Measurements from ENCODE around the gene TTC7B. TPM values are rescaled to one million over a fixed set of nuclear protein-coding genes. Genes with fewer than 3 reads are reported as not detected.

Gene TTC7B
- total RNA-seq, 1 experiment from 2014 or later = under 0.01 TPM

GRCh38 chr14:90543876-90544275, 272.4 kb downstream of the TTC7B start:
- H3K36me3 ChIP-seq (ENCODE audit: insufficient read depth, low read length) = no peaks in the 10 kb centered on the region
- H3K4me3 ChIP-seq (ENCODE audit: low read length) = no peak overlapping the region
- H3K9me2 ChIP-seq (replicated peaks; ENCODE audit: insufficient read depth, low read length) = no peaks in the 10 kb centered on the region
- H3K79me2 ChIP-seq (ENCODE audit: low read length) = no peaks in the 10 kb centered on the region
- H4K20me1 ChIP-seq (ENCODE audit: insufficient read depth, low read depth, low read length) = no peaks in the 10 kb centered on the region
- no peak for DNase-seq
- H3K4me1 ChIP-seq (ENCODE audit: low read length) = no peaks in the 10 kb centered on the region
- no peaks in the 10 kb centered on the region for H3K27me3 ChIP-seq (ENCODE audit: low read length)
- no peaks in the 10 kb centered on the region for H3K9me3 ChIP-seq (ENCODE audit: low read length)
- H2AFZ ChIP-seq (ENCODE audit: low read length) = no peak overlapping the region
- no peak overlapping the region for H3K27ac ChIP-seq (ENCODE audit: low read length)
- H3K4me2 ChIP-seq (ENCODE audit: low read depth, low read length, poor library complexity, severe bottlenecking) = no peak overlapping the region
- no peak overlapping the region for H3K9ac ChIP-seq (ENCODE audit: low read length)

- H3K79me2 ChIP-seq (ENCODE audit: low read length) = no peaks in the 10 kb centered on the region
- H3K9ac ChIP-seq (ENCODE audit: low read length) = no peak overlapping the region
- H3K27ac ChIP-seq (ENCODE audit: low read length) = no peak overlapping the region
- no peaks in the 10 kb centered on the region for H3K27me3 ChIP-seq (ENCODE audit: low read length)
- H4K20me1 ChIP-seq (ENCODE audit: insufficient read depth, low read depth, low read length) = no peaks in the 10 kb centered on the region
- no peaks in the 10 kb centered on the region for H3K4me1 ChIP-seq (ENCODE audit: low read length)
- no peak overlapping the region for H3K4me2 ChIP-seq (ENCODE audit: low read depth, low read length, poor library complexity, severe bottlenecking)
- no peaks in the 10 kb centered on the region for H3K9me2 ChIP-seq (replicated peaks; ENCODE audit: insufficient read depth, low read length)
- DNase-seq = no peak
- H3K36me3 ChIP-seq (ENCODE audit: insufficient read depth, low read length) = no peaks in the 10 kb centered on the region
- H3K4me3 ChIP-seq (ENCODE audit: low read length) = no peak overlapping the region
- no peaks in the 10 kb centered on the region for H3K9me3 ChIP-seq (ENCODE audit: low read length)
- H2AFZ ChIP-seq (ENCODE audit: low read length) = no peak overlapping the region
Measured at GRCh38 chr14:90541076-90541634, 275.1 kb downstream of the TTC7B start.

GRCh38 chr14:90540437-90540836, 275.8 kb downstream of the TTC7B start:
- Histone ChIP-seq H3K9ac (ENCODE audit: low read length) (no peak overlapping the region), H2AFZ (ENCODE audit: low read length) (no peak overlapping the region), H3K27ac (ENCODE audit: low read length) (no peak overlapping the region), H3K36me3 (ENCODE audit: insufficient read depth, low read length) (no peaks in the 10 kb centered on the region), H3K79me2 (ENCODE audit: low read length) (no peaks in the 10 kb centered on the region), H3K27me3 (ENCODE audit: low read length) (no peaks in the 10 kb centered on the region), H4K20me1 (ENCODE audit: insufficient read depth, low read depth, low read length) (no peaks in the 10 kb centered on the region), H3K4me3 (ENCODE audit: low read length) (no peak overlapping the region), H3K4me1 (ENCODE audit: low read length) (no peaks in the 10 kb centered on the region), H3K9me3 (ENCODE audit: low read length) (no peaks in the 10 kb centered on the region), H3K4me2 (ENCODE audit: low read depth, low read length, poor library complexity, severe bottlenecking) (no peak overlapping the region), H3K9me2 (replicated peaks; ENCODE audit: insufficient read depth, low read length) (no peaks in the 10 kb centered on the region)
- no peak for DNase-seq

- Histone ChIP-seq H3K9me3 (ENCODE audit: low read length) (no peaks in the 10 kb centered on the region), H3K4me1 (ENCODE audit: low read length) (no peaks in the 10 kb centered on the region), H3K27ac (ENCODE audit: low read length) (no peak overlapping the region), H3K4me2 (ENCODE audit: low read depth, low read length, poor library complexity, severe bottlenecking) (no peak overlapping the region), H2AFZ (ENCODE audit: low read length) (no peak overlapping the region), H3K79me2 (ENCODE audit: low read length) (no peaks in the 10 kb centered on the region), H3K9me2 (replicated peaks; ENCODE audit: insufficient read depth, low read length) (no peaks in the 10 kb centered on the region), H3K4me3 (ENCODE audit: low read length) (no peak overlapping the region), H3K9ac (ENCODE audit: low read length) (no peak overlapping the region), H3K27me3 (ENCODE audit: low read length) (no peaks in the 10 kb centered on the region), H4K20me1 (ENCODE audit: insufficient read depth, low read depth, low read length) (no peaks in the 10 kb centered on the region), H3K36me3 (ENCODE audit: insufficient read depth, low read length) (no peaks in the 10 kb centered on the region)
- DNase-seq = no peak
Measured at GRCh38 chr14:90539996-90540395, 276.2 kb downstream of the TTC7B start.

- Histone ChIP-seq H4K20me1 (ENCODE audit: insufficient read depth, low read depth, low read length) (no peaks in the 10 kb centered on the region), H3K4me1 (ENCODE audit: low read length) (no peaks in the 10 kb centered on the region), H3K36me3 (ENCODE audit: insufficient read depth, low read length) (no peaks in the 10 kb centered on the region), H3K9ac (ENCODE audit: low read length) (no peak overlapping the region), H3K4me2 (ENCODE audit: low read depth, low read length, poor library complexity, severe bottlenecking) (no peak overlapping the region), H3K27me3 (ENCODE audit: low read length) (no peaks in the 10 kb centered on the region), H3K27ac (ENCODE audit: low read length) (no peak overlapping the region), H3K9me2 (replicated peaks; ENCODE audit: insufficient read depth, low read length) (no peaks in the 10 kb centered on the region), H3K9me3 (ENCODE audit: low read length) (no peaks in the 10 kb centered on the region), H3K4me3 (ENCODE audit: low read length) (no peak overlapping the region), H2AFZ (ENCODE audit: low read length) (no peak overlapping the region), H3K79me2 (ENCODE audit: low read length) (no peaks in the 10 kb centered on the region)
- DNase-seq = no peak
Measured at GRCh38 chr14:90539496-90539775, 276.8 kb downstream of the TTC7B start.

GRCh38 chr14:90538716-90539495, 277.3 kb downstream of the TTC7B start:
- H3K4me2 ChIP-seq (ENCODE audit: low read depth, low read length, poor library complexity, severe bottlenecking) = no peak overlapping the region
- no peaks in the 10 kb centered on the region for H3K9me3 ChIP-seq (ENCODE audit: low read length)
- DNase-seq = no peak
- no peaks in the 10 kb centered on the region for H3K79me2 ChIP-seq (ENCODE audit: low read length)
- H3K9ac ChIP-seq (ENCODE audit: low read length) = no peak overlapping the region
- no peaks in the 10 kb centered on the region for H3K9me2 ChIP-seq (replicated peaks; ENCODE audit: insufficient read depth, low read length)
- no peak overlapping the region for H3K27ac ChIP-seq (ENCODE audit: low read length)
- no peaks in the 10 kb centered on the region for H3K4me1 ChIP-seq (ENCODE audit: low read length)
- no peak overlapping the region for H3K4me3 ChIP-seq (ENCODE audit: low read length)
- no peaks in the 10 kb centered on the region for H3K36me3 ChIP-seq (ENCODE audit: insufficient read depth, low read length)
- H3K27me3 ChIP-seq (ENCODE audit: low read length) = no peaks in the 10 kb centered on the region
- H4K20me1 ChIP-seq (ENCODE audit: insufficient read depth, low read depth, low read length) = no peaks in the 10 kb centered on the region
- no peak overlapping the region for H2AFZ ChIP-seq (ENCODE audit: low read length)

- no peaks in the 10 kb centered on the region for H3K79me2 ChIP-seq (ENCODE audit: low read length)
- no peaks in the 10 kb centered on the region for H3K27me3 ChIP-seq (ENCODE audit: low read length)
- no peaks in the 10 kb centered on the region for H3K9me2 ChIP-seq (replicated peaks; ENCODE audit: insufficient read depth, low read length)
- no peak overlapping the region for H3K27ac ChIP-seq (ENCODE audit: low read length)
- H3K9ac ChIP-seq (ENCODE audit: low read length) = no peak overlapping the region
- no peaks in the 10 kb centered on the region for H3K4me1 ChIP-seq (ENCODE audit: low read length)
- H2AFZ ChIP-seq (ENCODE audit: low read length) = no peak overlapping the region
- no peaks in the 10 kb centered on the region for H3K36me3 ChIP-seq (ENCODE audit: insufficient read depth, low read length)
- H3K4me3 ChIP-seq (ENCODE audit: low read length) = no peak overlapping the region
- DNase-seq = no peak
- H4K20me1 ChIP-seq (ENCODE audit: insufficient read depth, low read depth, low read length) = no peaks in the 10 kb centered on the region
- H3K9me3 ChIP-seq (ENCODE audit: low read length) = no peaks in the 10 kb centered on the region
- no peak overlapping the region for H3K4me2 ChIP-seq (ENCODE audit: low read depth, low read length, poor library complexity, severe bottlenecking)
Measured at GRCh38 chr14:90538095-90538494, 278.1 kb downstream of the TTC7B start.

GRCh38 chr14:90536511-90537191, 279.6 kb downstream of the TTC7B start:
- no peaks in the 10 kb centered on the region for H3K27me3 ChIP-seq (ENCODE audit: low read length)
- no peak overlapping the region for H3K4me3 ChIP-seq (ENCODE audit: low read length)
- H3K4me2 ChIP-seq (ENCODE audit: low read depth, low read length, poor library complexity, severe bottlenecking) = no peak overlapping the region
- no peaks in the 10 kb centered on the region for H4K20me1 ChIP-seq (ENCODE audit: insufficient read depth, low read depth, low read length)
- H2AFZ ChIP-seq (ENCODE audit: low read length) = no peak overlapping the region
- H3K9me2 ChIP-seq (replicated peaks; ENCODE audit: insufficient read depth, low read length) = no peaks in the 10 kb centered on the region
- H3K27ac ChIP-seq (ENCODE audit: low read length) = no peak overlapping the region
- H3K9me3 ChIP-seq (ENCODE audit: low read length) = no peaks in the 10 kb centered on the region
- H3K4me1 ChIP-seq (ENCODE audit: low read length) = no peaks in the 10 kb centered on the region
- no peak overlapping the region for H3K9ac ChIP-seq (ENCODE audit: low read length)
- DNase-seq = no peak
- H3K36me3 ChIP-seq (ENCODE audit: insufficient read depth, low read length) = no peaks in the 10 kb centered on the region
- H3K79me2 ChIP-seq (ENCODE audit: low read length) = no peaks in the 10 kb centered on the region
